ENCODE measurements around the gene MGAT4A. TPM values are rescaled to one million over a fixed set of nuclear protein-coding genes. Genes with fewer than 3 reads are reported as not detected.

MGAT4A gene
- total and polyA plus RNA-seq, 10 of the 15 experiments (the other 5 are each of a cell fraction or from before 2014, with no cell fraction given): 4.3 to 23.4 (median 13.6) TPM

DNA sequence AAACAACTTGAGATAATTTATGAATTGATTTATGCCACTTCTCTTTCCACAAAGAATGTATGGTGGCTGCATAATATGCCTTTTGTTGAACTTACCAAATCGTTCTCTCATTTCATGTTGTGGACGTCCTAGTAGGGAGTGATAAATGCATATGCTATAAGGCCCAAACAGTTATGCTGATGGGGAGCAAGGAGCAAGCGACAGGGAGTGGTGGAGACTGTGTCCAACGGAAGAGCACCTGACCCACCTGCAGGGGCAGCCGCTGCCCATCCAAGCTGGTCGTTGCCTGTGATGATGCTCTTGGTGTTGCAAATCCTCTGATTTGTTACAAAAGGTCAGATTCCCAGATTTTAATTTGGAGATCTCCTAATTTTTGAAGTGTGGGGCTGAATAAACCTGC is 31.0 kb upstream of the MGAT4A start (continued):
- TF ChIP-seq ZNF207 (IDR thresholded peaks at IDR 0.05; ENCODE audit: borderline replicate concordance) (no peak), SMAD1 (IDR thresholded peaks at IDR 0.05; ENCODE audit: low read depth, partially characterized antibody) (no peak)

DNA sequence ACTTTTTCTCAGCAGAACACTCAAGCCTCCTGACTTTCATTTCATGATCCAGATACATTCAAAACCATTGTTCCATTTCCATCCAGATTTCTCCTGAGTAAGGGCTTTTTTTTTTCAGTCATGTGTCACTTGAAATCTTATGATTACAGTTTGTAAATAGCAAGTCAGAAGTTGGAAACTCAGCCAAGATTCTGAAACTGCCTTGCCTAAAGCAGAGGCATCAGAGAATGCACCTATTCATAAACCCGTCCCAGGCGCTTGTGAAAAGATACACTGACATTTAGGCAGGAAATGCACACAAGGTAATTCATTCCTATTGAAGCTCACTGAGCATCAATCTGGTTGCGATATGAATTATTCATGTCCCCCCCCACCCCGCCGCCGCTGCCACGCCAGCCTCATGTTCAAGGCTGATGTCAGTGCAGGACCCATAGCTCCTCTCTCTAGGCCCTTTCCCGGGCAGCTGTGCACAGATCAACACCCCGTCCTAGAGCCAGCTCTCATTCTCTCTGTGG is 30.4 kb upstream of the MGAT4A start:
- BruUV-seq (replicated peaks): no TSS peak
- in situ Hi-C loops (cut with MboI): no loop called here
- TF ChIP-seq EED (IDR thresholded peaks at IDR 0.05; ENCODE audit: low read depth) (peak; percentile 46; the same call in 1 of the 2 replicates), BRCA1 (IDR thresholded peaks at IDR 0.05; ENCODE audit: low read depth, low read length) (no peak), MLLT1 (IDR thresholded peaks at IDR 0.05) (peak; percentile 64), CEBPB (IDR thresholded peaks at IDR 0.05; ENCODE audit: borderline replicate concordance in 1 of 2, low read depth in 2 of 2, low read length in 2 of 2) (no peak), ZBTB11 (CRISPR knock-in tag; IDR thresholded peaks at IDR 0.05) (no peak)
- TF ChIP-seq, protein P1, sequence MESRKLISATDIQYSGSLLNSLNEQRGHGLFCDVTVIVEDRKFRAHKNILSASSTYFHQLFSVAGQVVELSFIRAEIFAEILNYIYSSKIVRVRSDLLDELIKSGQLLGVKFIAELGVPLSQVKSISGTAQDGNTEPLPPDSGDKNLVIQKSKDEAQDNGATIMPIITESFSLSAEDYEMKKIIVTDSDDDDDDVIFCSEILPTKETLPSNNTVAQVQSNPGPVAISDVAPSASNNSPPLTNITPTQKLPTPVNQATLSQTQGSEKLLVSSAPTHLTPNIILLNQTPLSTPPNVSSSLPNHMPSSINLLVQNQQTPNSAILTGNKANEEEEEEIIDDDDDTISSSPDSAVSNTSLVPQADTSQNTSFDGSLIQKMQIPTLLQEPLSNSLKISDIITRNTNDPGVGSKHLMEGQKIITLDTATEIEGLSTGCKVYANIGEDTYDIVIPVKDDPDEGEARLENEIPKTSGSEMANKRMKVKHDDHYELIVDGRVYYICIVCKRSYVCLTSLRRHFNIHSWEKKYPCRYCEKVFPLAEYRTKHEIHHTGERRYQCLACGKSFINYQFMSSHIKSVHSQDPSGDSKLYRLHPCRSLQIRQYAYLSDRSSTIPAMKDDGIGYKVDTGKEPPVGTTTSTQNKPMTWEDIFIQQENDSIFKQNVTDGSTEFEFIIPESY (IDR thresholded peaks at IDR 0.05): peak; percentile 68; the same call in 1 of the 2 replicates
- no peak for ATAC-seq
- H3K4me3 ChIP-seq: no peak overlapping the region
- whole genome bisulfite sequencing (ENCODE audit: insufficient coverage, insufficient replicate concordance, low lambda C conversion rate, missing lambda C conversion rate): 81% methylated on average over 9 of the region's 9 CpGs
- peaks cover 56% of the 10 kb centered on the region for H3K4me1 ChIP-seq (ENCODE audit: control insufficient read depth, insufficient read depth, low read length)
- H2AFZ ChIP-seq (ENCODE audit: control insufficient read depth, low read depth, low read length): no peak overlapping the region
- no peak overlapping the region for H3K27ac ChIP-seq (ENCODE audit: control insufficient read depth, insufficient read depth)
- H3K27me3 ChIP-seq (replicated peaks in 1 of 2; ENCODE audit: control insufficient read depth in 2 of 2, insufficient read depth in 2 of 2, low read length in 1 of 2): no peaks in the 10 kb centered on the region
- ChIA-PET SMC1A (ENCODE audit: uncharacterized antibody, unreplicated experiment) (no interaction called here), POLR2A (no interaction called here), CTCF (no interaction called here), RAD21 (ENCODE audit: unreplicated experiment) (interaction anchor here (0.6 to 1.3 kb wide), 2 partner anchors 112 to 303 kb away, joined by 3 to 4 read pairs; no protein-coding TSS in a partner anchor)
- intact Hi-C loops (cut with micrococcal nuclease; ENCODE audit: unreplicated experiment): no loop called here
- H4K20me1 ChIP-seq (ENCODE audit: control insufficient read depth, insufficient read depth): no peaks in the 10 kb centered on the region
- no peaks in the 10 kb centered on the region for H3K79me2 ChIP-seq (ENCODE audit: control insufficient read depth, insufficient read depth, low read length)
- H3K4me2 ChIP-seq (ENCODE audit: control insufficient read depth, insufficient read depth): no peak overlapping the region
- no peak overlapping the region for H3K9ac ChIP-seq (ENCODE audit: control insufficient read depth, insufficient read depth, low read length)
- H3K36me3 ChIP-seq (ENCODE audit: control insufficient read depth in 2 of 2, insufficient read depth in 2 of 2, low read length in 1 of 2): no peaks in the 10 kb centered on the region
- no peaks in the 10 kb centered on the region for H3K9me3 ChIP-seq (replicated peaks; ENCODE audit: control insufficient read depth, insufficient read depth, low read length)
- DNase-seq (ENCODE audit: low read depth, low spot score): no peak
- no peak for FAIRE-seq

Data from GM12878 (cell line).